Neural cell (in vitro differentiated cells): ENCODE measurements around the gene SSBP3.

ENCODE experiments used
- EZH2 ChIP-seq: fragments of 200-600, 300-800 bp; shearing (Covaris generic), sonication (generic); IDR thresholded peaks from 2 replicates; pipeline ENCODE4 v1.6.1; 2014; ENCODE audit warnings: antibody characterized with exemption, low read length, borderline replicate concordance, mild to moderate bottlenecking; ENCODE audit not compliant: insufficient read depth, poor library complexity, severe bottlenecking
- POLR2AphosphoS5 ChIP-seq: IDR thresholded peaks from 2 replicates; pipeline ENCODE4 v1.6.1; 2012
- RAD21 ChIP-seq: fragments of 450-650 bp; conservative IDR thresholded peaks from 2 replicates; pipeline ENCODE4 v1.6.1; 2014; ENCODE audit warnings: antibody characterized with exemption, mild to moderate bottlenecking, moderate library complexity
- TAF1 ChIP-seq: IDR thresholded peaks from 2 replicates; pipeline ENCODE4 v1.6.1; 2012; ENCODE audit warnings: low read depth
- TF ChIP-seq, protein P1 (sequence below): fragments of 450-650 bp; IDR thresholded peaks from 2 replicates; pipeline ENCODE4 v1.5.1; 2014; ENCODE audit warnings: antibody characterized with exemption, mild to moderate bottlenecking, moderate library complexity; ENCODE audit not compliant: poor library complexity, severe bottlenecking
- TF ChIP-seq, protein P2 (sequence below): IDR thresholded peaks from 2 replicates; pipeline ENCODE4 v1.6.1; 2012; ENCODE audit warnings: borderline replicate concordance

DNA sequence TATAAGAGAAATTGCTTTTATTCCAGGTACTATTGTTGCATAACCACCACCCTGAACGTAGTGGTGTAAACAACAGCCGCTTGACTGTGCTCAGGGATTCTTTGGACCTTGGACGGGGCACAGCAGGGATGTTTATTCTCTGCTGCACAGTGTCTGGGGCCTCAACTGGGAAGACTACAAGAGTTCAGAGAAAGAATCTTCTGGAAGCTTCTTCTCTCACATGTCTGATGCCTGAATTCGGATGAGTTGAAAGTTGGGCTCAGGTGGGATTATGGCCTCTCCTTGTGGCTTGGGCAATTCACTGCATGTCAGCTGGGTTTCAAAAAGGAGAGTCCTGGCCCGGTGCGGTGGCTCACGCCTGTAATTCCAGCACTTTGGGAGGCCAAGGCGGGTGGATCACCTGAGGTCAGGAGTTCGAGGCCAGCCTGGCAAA lies 19.0 kb upstream of the SSBP3 start:
- TF ChIP-seq, protein P1, sequence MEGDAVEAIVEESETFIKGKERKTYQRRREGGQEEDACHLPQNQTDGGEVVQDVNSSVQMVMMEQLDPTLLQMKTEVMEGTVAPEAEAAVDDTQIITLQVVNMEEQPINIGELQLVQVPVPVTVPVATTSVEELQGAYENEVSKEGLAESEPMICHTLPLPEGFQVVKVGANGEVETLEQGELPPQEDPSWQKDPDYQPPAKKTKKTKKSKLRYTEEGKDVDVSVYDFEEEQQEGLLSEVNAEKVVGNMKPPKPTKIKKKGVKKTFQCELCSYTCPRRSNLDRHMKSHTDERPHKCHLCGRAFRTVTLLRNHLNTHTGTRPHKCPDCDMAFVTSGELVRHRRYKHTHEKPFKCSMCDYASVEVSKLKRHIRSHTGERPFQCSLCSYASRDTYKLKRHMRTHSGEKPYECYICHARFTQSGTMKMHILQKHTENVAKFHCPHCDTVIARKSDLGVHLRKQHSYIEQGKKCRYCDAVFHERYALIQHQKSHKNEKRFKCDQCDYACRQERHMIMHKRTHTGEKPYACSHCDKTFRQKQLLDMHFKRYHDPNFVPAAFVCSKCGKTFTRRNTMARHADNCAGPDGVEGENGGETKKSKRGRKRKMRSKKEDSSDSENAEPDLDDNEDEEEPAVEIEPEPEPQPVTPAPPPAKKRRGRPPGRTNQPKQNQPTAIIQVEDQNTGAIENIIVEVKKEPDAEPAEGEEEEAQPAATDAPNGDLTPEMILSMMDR: no peak
- TF ChIP-seq POLR2AphosphoS5: no peak
- no peak for TF ChIP-seq EZH2
- no peak for TF ChIP-seq RAD21
- TF ChIP-seq, protein P2, sequence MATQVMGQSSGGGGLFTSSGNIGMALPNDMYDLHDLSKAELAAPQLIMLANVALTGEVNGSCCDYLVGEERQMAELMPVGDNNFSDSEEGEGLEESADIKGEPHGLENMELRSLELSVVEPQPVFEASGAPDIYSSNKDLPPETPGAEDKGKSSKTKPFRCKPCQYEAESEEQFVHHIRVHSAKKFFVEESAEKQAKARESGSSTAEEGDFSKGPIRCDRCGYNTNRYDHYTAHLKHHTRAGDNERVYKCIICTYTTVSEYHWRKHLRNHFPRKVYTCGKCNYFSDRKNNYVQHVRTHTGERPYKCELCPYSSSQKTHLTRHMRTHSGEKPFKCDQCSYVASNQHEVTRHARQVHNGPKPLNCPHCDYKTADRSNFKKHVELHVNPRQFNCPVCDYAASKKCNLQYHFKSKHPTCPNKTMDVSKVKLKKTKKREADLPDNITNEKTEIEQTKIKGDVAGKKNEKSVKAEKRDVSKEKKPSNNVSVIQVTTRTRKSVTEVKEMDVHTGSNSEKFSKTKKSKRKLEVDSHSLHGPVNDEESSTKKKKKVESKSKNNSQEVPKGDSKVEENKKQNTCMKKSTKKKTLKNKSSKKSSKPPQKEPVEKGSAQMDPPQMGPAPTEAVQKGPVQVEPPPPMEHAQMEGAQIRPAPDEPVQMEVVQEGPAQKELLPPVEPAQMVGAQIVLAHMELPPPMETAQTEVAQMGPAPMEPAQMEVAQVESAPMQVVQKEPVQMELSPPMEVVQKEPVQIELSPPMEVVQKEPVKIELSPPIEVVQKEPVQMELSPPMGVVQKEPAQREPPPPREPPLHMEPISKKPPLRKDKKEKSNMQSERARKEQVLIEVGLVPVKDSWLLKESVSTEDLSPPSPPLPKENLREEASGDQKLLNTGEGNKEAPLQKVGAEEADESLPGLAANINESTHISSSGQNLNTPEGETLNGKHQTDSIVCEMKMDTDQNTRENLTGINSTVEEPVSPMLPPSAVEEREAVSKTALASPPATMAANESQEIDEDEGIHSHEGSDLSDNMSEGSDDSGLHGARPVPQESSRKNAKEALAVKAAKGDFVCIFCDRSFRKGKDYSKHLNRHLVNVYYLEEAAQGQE: no peak
- TF ChIP-seq TAF1: no peak
